H1 (cell line): Measurements from ENCODE around the gene KRTAP5-8. TPM values are rescaled to one million over a fixed set of nuclear protein-coding genes. Genes with fewer than 3 reads are reported as not detected.

Experiments used
- CTCF ChIA-PET: fragments of 300-600 bp; sonication (Branson Sonifier 250); formaldehyde crosslinking; loops from one replicate; lab custom pipeline; 2021; ENCODE audit not compliant: partially characterized antibody; lab: Charles Lee
- POLR2A ChIA-PET: fragments of 300-600 bp; sonication (Branson Sonifier 250); formaldehyde crosslinking; loops from one replicate; lab custom pipeline; 2021; ENCODE audit warnings: inconsistent platforms; ENCODE audit not compliant: partially characterized antibody; lab: Charles Lee
- DNase-seq, 2 experiments: peaks; one replicate each; pipeline versions ENCODE4 v3.0.0 to v3.0.0-alpha.2; 2010 to 2022; ENCODE audit warnings: low spot score in 2 of 2, low read depth in 1 of 2, mixed read lengths in 1 of 2
- FAIRE-seq: peaks from 2 replicates; lab custom pipeline; 2011; peaks lifted over from hg19 to GRCh38; lab: Jason Lieb, UNC
- H2AFZ ChIP-seq: 2 replicates; pipeline ENCODE4 v1.8.1; 2012; ENCODE audit warnings: low read length, inconsistent platforms
- H2AK5ac ChIP-seq: 2 replicates; pipeline ENCODE4 v1.6.1; 2013; ENCODE audit warnings: low read depth, low read length
- H2BK120ac ChIP-seq: replicated peaks from 2 replicates; pipeline ENCODE3; 2013; ENCODE audit warnings: low read depth, low read length, inconsistent platforms
- H2BK12ac ChIP-seq: 2 replicates; pipeline ENCODE4 v1.6.1; 2013; ENCODE audit warnings: low read depth, low read length
- H2BK15ac ChIP-seq: 2 replicates; pipeline ENCODE4 v1.6.1; 2013; ENCODE audit warnings: low read length
- H2BK20ac ChIP-seq: 2 replicates; pipeline ENCODE4 v1.6.1; 2013; ENCODE audit warnings: low read length
- H2BK5ac ChIP-seq: 2 replicates; pipeline ENCODE4 v1.6.1; 2013; ENCODE audit warnings: low read depth, low read length
- H3K14ac ChIP-seq: 2 replicates; pipeline ENCODE4 v1.6.1; 2013; ENCODE audit warnings: inconsistent platforms; ENCODE audit not compliant: insufficient read length
- H3K18ac ChIP-seq: 2 replicates; pipeline ENCODE4 v1.6.1; 2013; ENCODE audit warnings: low read length; ENCODE audit errors: extremely low read depth
- H3K23ac ChIP-seq: 2 replicates; pipeline ENCODE4 v1.6.1; 2013; ENCODE audit warnings: inconsistent platforms; ENCODE audit not compliant: insufficient read length
- H3K23me2 ChIP-seq: 2 replicates; pipeline ENCODE4 v1.6.1; 2013; ENCODE audit warnings: low read depth, low read length
- H3K27ac ChIP-seq: 2 replicates; pipeline ENCODE4 v1.6.1; 2011; ENCODE audit warnings: low read depth, low read length, inconsistent platforms
- H3K27me3 ChIP-seq, 4 experiments: replicated peaks in 1 of 4; 1 replicate in 1 of 4; 2 replicates in 3 of 4; pipeline versions ENCODE4 v1.6.1 to v1.8.1; 2011 to 2013; ENCODE audit warnings: low read length in 3 of 4, mild to moderate bottlenecking in 3 of 4, inconsistent platforms in 2 of 4, mixed read lengths in 2 of 4, moderate library complexity in 1 of 4; ENCODE audit not compliant: control insufficient read depth in 3 of 4, insufficient read depth in 3 of 4; ENCODE audit errors: extremely low read depth in 1 of 4
- H3K36me3 ChIP-seq, 4 experiments: 2 replicates each; pipeline versions ENCODE4 v1.6.1 to v1.8.1; 2011 to 2013; ENCODE audit warnings: mild to moderate bottlenecking in 4 of 4, low read length in 3 of 4, moderate library complexity in 2 of 4, control low read depth in 1 of 4, inconsistent platforms in 1 of 4; ENCODE audit not compliant: insufficient read depth in 4 of 4, control insufficient read depth in 2 of 4
- H3K4ac ChIP-seq: replicated peaks from 2 replicates; pipeline ENCODE3; 2013; ENCODE audit warnings: low read length, low read depth, mixed read lengths, inconsistent platforms; ENCODE audit not compliant: insufficient read length
- H3K4me1 ChIP-seq, 4 experiments: replicated peaks in 1 of 4; 1 replicate in 1 of 4; 2 replicates in 3 of 4; pipeline versions ENCODE4 v1.6.1 to v1.8.1; 2011 to 2013; ENCODE audit warnings: low read length in 3 of 4, inconsistent platforms in 2 of 4, mixed read lengths in 1 of 4; ENCODE audit not compliant: insufficient read depth in 4 of 4, control insufficient read depth in 3 of 4
- H3K4me2 ChIP-seq, 2 experiments: 2 replicates each; pipeline versions ENCODE4 v1.6.1 to v1.8.1; 2011 to 2013; ENCODE audit warnings: low read depth in 2 of 2, low read length in 2 of 2, control low read depth in 1 of 2, inconsistent platforms in 1 of 2, mild to moderate bottlenecking in 1 of 2; ENCODE audit not compliant: insufficient read depth in 1 of 2
- H3K4me3 ChIP-seq, 4 experiments: fragments of 200-600, 300-600 bp in 1 of 4; sonication (generic), shearing (Covaris generic), sonication (Bioruptor Twin) in 1 of 4; 2 replicates each; pipeline versions ENCODE4 v1.5.1 to v1.8.1; 2011 to 2016; ENCODE audit warnings: low read length in 4 of 4, low read depth in 3 of 4, control low read depth in 2 of 4, inconsistent platforms in 2 of 4, mild to moderate bottlenecking in 2 of 4, mixed read lengths in 1 of 4, moderate library complexity in 1 of 4; ENCODE audit not compliant: insufficient read depth in 2 of 4; ENCODE audit errors: extremely low read depth in 1 of 4
- H3K56ac ChIP-seq: replicated peaks from 2 replicates; pipeline ENCODE3; 2013; ENCODE audit warnings: low read depth, mild to moderate bottlenecking, mixed read lengths, low read length, inconsistent platforms; ENCODE audit not compliant: insufficient read length
- H3K79me1 ChIP-seq: 2 replicates; pipeline ENCODE4 v1.6.1; 2013; ENCODE audit warnings: low read depth, low read length, control low read depth
- H3K79me2 ChIP-seq, 2 experiments: 2 replicates each; pipeline versions ENCODE4 v1.6.1 to v1.8.1; 2012 to 2013; ENCODE audit warnings: low read length in 2 of 2, mild to moderate bottlenecking in 2 of 2, inconsistent platforms in 1 of 2; ENCODE audit not compliant: insufficient read depth in 2 of 2, control insufficient read depth in 1 of 2
- H3K9ac ChIP-seq, 4 experiments: replicated peaks in 1 of 4; 1 replicate in 1 of 4; 2 replicates in 3 of 4; pipeline versions ENCODE4 v1.6.1 to v1.8.1; 2011 to 2013; ENCODE audit warnings: low read depth in 3 of 4, low read length in 3 of 4, control low read depth in 2 of 4, mild to moderate bottlenecking in 2 of 4, moderate library complexity in 2 of 4, inconsistent platforms in 1 of 4; ENCODE audit errors: extremely low read depth in 1 of 4
- H3K9me3 ChIP-seq, 2 experiments: 2 replicates each; pipeline versions ENCODE4 v1.6.1 to v1.8.1; 2012 to 2013; ENCODE audit warnings: mild to moderate bottlenecking in 2 of 2, moderate library complexity in 2 of 2, control low read depth in 1 of 2, inconsistent platforms in 1 of 2, low read depth in 1 of 2, low read length in 1 of 2, mixed read lengths in 1 of 2; ENCODE audit not compliant: insufficient read depth in 2 of 2
- H4K20me1 ChIP-seq, 2 experiments: replicated peaks in 1 of 2; 2 replicates each; pipeline versions ENCODE3 to v1.8.1; 2011 to 2013; ENCODE audit warnings: inconsistent platforms in 2 of 2, low read length in 2 of 2, mild to moderate bottlenecking in 1 of 2; ENCODE audit not compliant: insufficient read depth in 2 of 2, control insufficient read depth in 1 of 2
- H4K5ac ChIP-seq: 2 replicates; pipeline ENCODE4 v1.6.1; 2013; ENCODE audit warnings: low read length, low read depth, mixed read lengths, inconsistent platforms; ENCODE audit not compliant: insufficient read length
- H4K8ac ChIP-seq: 2 replicates; pipeline ENCODE4 v1.8.0; 2013; ENCODE audit warnings: mild to moderate bottlenecking, moderate library complexity, low read length, inconsistent platforms; ENCODE audit not compliant: insufficient read depth; ENCODE audit errors: extremely low read depth
- H4K91ac ChIP-seq: replicated peaks from 2 replicates; pipeline ENCODE3; 2013; ENCODE audit warnings: low read length, mixed read lengths, inconsistent platforms; ENCODE audit not compliant: insufficient read length
- CEBPB ChIP-seq: IDR thresholded peaks from 2 replicates; pipeline ENCODE4 v1.6.1; 2012; ENCODE audit warnings: low read depth, low read length
- CREB1 ChIP-seq: IDR thresholded peaks from 2 replicates; pipeline ENCODE4 v1.6.1; 2012; ENCODE audit warnings: inconsistent platforms
- CTBP2 ChIP-seq: IDR thresholded peaks from 2 replicates; pipeline ENCODE4 v1.7.0; 2011; ENCODE audit warnings: borderline replicate concordance, mild to moderate bottlenecking, moderate library complexity, mixed read lengths, low read length; ENCODE audit not compliant: insufficient read depth, insufficient read length
- EGR1 ChIP-seq: IDR thresholded peaks from 2 replicates; pipeline ENCODE4 v1.6.1; 2011; ENCODE audit warnings: low read depth, low read length, borderline replicate concordance
- EZH2 ChIP-seq: fragments of 200-600 bp; sonication (generic); IDR thresholded peaks from 2 replicates; pipeline ENCODE4 v1.7.1; 2012; ENCODE audit warnings: low read depth, mild to moderate bottlenecking, moderate library complexity, low read length, inconsistent platforms; ENCODE audit not compliant: severe bottlenecking
- FOSL1 ChIP-seq: IDR thresholded peaks from 2 replicates; pipeline ENCODE4 v1.6.1; 2011; ENCODE audit warnings: mild to moderate bottlenecking, low read depth, low read length, moderate library complexity; ENCODE audit not compliant: insufficient read depth
- HDAC6 ChIP-seq: IDR thresholded peaks from one replicate; pipeline ENCODE4 v1.7.1; 2012; ENCODE audit warnings: low read depth, mild to moderate bottlenecking, inconsistent platforms, low read length, moderate library complexity
- KDM4A ChIP-seq: IDR thresholded peaks from one replicate; pipeline ENCODE4 v1.7.1; 2012; ENCODE audit warnings: low read depth, mild to moderate bottlenecking, moderate library complexity, low read length, inconsistent platforms; ENCODE audit not compliant: severe bottlenecking
- POLR2A ChIP-seq, 2 experiments: IDR thresholded peaks; 1 replicate in 1 of 2; 2 replicates in 1 of 2; pipeline ENCODE4 v1.6.1; 2011; ENCODE audit warnings: low read depth in 2 of 2, low read length in 2 of 2, mild to moderate bottlenecking in 2 of 2; ENCODE audit errors: control extremely low read depth in 1 of 2
- RAD21 ChIP-seq, 2 experiments: IDR thresholded peaks in 1 of 2; conservative IDR thresholded peaks in 1 of 2; 2 replicates each; pipeline ENCODE4 v1.6.1; 2011; ENCODE audit warnings: low read depth in 2 of 2, low read length in 2 of 2, improper control_type of control experiment in 1 of 2, inconsistent platforms in 1 of 2, mild to moderate bottlenecking in 1 of 2, moderate library complexity in 1 of 2
- SP4 ChIP-seq: IDR thresholded peaks from 2 replicates; pipeline ENCODE4 v1.6.1; 2012; ENCODE audit warnings: low read length, inconsistent platforms
- TEAD4 ChIP-seq: IDR thresholded peaks from 2 replicates; pipeline ENCODE4 v1.6.1; 2012; ENCODE audit warnings: low read depth, low read length, inconsistent platforms, mixed read lengths
- WGBS, 2 experiments: shearing (Covaris generic) in 1 of 2; methylation state at CpG; one replicate each; pipeline versions ENCODE4 v1.1.6 to v1.1.7; 2013 to 2015; ENCODE audit warnings: low lambda C conversion rate in 2 of 2, mixed read lengths in 2 of 2, inconsistent platforms in 1 of 2, low coverage in 1 of 2, missing lambda C conversion rate in 1 of 2; ENCODE audit not compliant: insufficient replicate concordance in 2 of 2, insufficient coverage in 1 of 2, insufficient read length in 1 of 2; ENCODE audit errors: extremely low coverage in 1 of 2, missing lambda C conversion rate in 1 of 2; 5-methylcytosine and 5-hydroxymethylcytosine counted together
- polyA plus RNA-seq, 7 experiments: library from polyadenylated mRNA; depleted of rRNA in 3 of 7; stranded (reverse) in 5 of 7; unstranded in 2 of 7; fragments of >200 nt in 5 of 7; fragments of 200-250 nt in 2 of 7; gene quantifications; 1 replicate in 5 of 7; 2 replicates in 1 of 7; 4 replicates in 1 of 7; pipeline versions ENCODE4 v1.2.1 to v1.2.3, GENCODE V29; 2011 to 2013; ENCODE audit warnings: missing spikeins in 2 of 7, mixed read lengths in 2 of 7
- total RNA-seq: library from RNA; stranded (reverse); fragmentation: NEBNext Ultra II Directional; extraction: Animal tissue kit (Norgen Biotek cat#: 25700); gene quantifications from 2 replicates; pipeline ENCODE4 v1.2.1, GENCODE V29; 2021
- TF ChIP-seq, protein P1 (sequence below): IDR thresholded peaks from 2 replicates; pipeline ENCODE4 v1.6.1; 2011; ENCODE audit warnings: low read length, improper control_type of control experiment

Gene KRTAP5-8
- total and polyA plus RNA-seq, 2 of the 8 experiments (the other 6 are each of a cell fraction or from before 2014, with no cell fraction given), result not detected

DNA sequence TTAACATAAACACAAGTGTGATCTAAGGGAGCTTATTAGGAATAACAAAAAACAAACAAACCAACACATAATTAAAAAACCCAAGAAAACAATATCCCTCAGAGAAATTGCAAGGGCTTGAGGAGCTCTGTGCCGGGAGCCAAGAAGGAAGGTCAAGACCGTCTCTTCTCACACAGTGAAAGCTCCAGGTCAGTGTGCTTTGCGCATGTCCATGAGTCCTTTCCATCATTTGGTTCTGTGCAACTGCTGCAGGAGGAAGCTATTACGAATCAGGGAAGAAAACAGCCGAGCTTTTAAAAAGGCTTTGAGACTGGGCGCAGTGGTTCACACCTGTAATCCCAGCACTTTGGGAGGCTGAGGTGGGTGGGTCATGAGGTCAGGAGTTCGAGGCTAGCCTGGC, 4.6 kb downstream of the KRTAP5-8 start:
- Histone ChIP-seq H3K79me1 (no peaks in the 10 kb centered on the region), H3K79me2 (no peaks in the 10 kb centered on the region), H2BK12ac (no peak overlapping the region), H3K14ac (no peak overlapping the region), H3K23ac (no peak overlapping the region), H2AFZ (no peak overlapping the region), H3K27ac (no peak overlapping the region), H4K5ac (no peak overlapping the region), H3K23me2 (no peaks in the 10 kb centered on the region), H2BK20ac (no peak overlapping the region), H2AK5ac (no peak overlapping the region), H4K8ac (no peak overlapping the region), H3K9me3 (no peaks in the 10 kb centered on the region; a peak in 1 of 4 replicates), H3K36me3 (no peaks in the 10 kb centered on the region), H3K56ac (no peak overlapping the region), H2BK5ac (no peak overlapping the region), H3K27me3 (no peaks in the 10 kb centered on the region), H3K9ac (no peak overlapping the region), H2BK15ac (no peak overlapping the region), H3K4me2 (no peak overlapping the region), H2BK120ac (no peak overlapping the region), H3K18ac (no peak overlapping the region), H3K4ac (no peak overlapping the region), H4K20me1 (no peaks in the 10 kb centered on the region), H3K4me3 (no peak overlapping the region), H3K4me1 (no peaks in the 10 kb centered on the region; a peak in 1 of 7 replicates), H4K91ac (no peak overlapping the region)
- CTCF ChIA-PET, result interaction anchor here (1.8 to 5.6 kb wide), 3 partner anchors 14 to 38 kb away, joined by 5 to 28 read pairs (median 11); no protein-coding TSS in a partner anchor
- DNase-seq (no peak), FAIRE-seq (no peak)
- WGBS, 2 experiments, result 93% methylated on average over 7 of the region's 7 CpGs; no CpG with 5 or more reads in 1 of the 2 experiments
- POLR2A ChIA-PET, result no interaction called here
- TF ChIP-seq CTBP2 (no peak), HDAC6 (no peak), EZH2 (no peak), POLR2A (IDR thresholded peaks at IDR 0.05; ENCODE audit: control extremely low read depth in 1 of 2, low read depth in 2 of 2, low read length in 2 of 2) (no peak), CEBPB (no peak), CREB1 (no peak), RAD21 (IDR thresholded peaks at IDR 0.05 in 1 of 2, conservative IDR thresholded peaks at IDR 0.05 in 1 of 2; ENCODE audit: low read depth in 2 of 2, low read length in 2 of 2) (no peak), EGR1 (no peak), TEAD4 (no peak), SP4 (no peak), FOSL1 (no peak), KDM4A (no peak)
- TF ChIP-seq, protein P1, sequence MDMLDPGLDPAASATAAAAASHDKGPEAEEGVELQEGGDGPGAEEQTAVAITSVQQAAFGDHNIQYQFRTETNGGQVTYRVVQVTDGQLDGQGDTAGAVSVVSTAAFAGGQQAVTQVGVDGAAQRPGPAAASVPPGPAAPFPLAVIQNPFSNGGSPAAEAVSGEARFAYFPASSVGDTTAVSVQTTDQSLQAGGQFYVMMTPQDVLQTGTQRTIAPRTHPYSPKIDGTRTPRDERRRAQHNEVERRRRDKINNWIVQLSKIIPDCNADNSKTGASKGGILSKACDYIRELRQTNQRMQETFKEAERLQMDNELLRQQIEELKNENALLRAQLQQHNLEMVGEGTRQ, result no peak
